ENCODE data around the gene DUT.

DUT gene

GRCh38 chr15:48371961-48372360 is 40.7 kb downstream of the DUT start:
- DNase-seq = no peak

- DNase-seq = no peak
These were observed 42.7 kb downstream of the DUT start for GRCh38 chr15:48373821-48374451.

GRCh38 chr15:48374472-48374871 is 43.2 kb downstream of the DUT start:
- DNase-seq = no peak

GRCh38 chr15:48375767-48376166 is 44.5 kb downstream of the DUT start:
- no peak for DNase-seq

- DNase-seq = no peak
These were observed 49.0 kb downstream of the DUT start for GRCh38 chr15:48380198-48380597.

- no peak for DNase-seq
These were observed 50.6 kb downstream of the DUT start for GRCh38 chr15:48381861-48382260.

GRCh38 chr15:48383031-48383430 is 51.8 kb downstream of the DUT start:
- DNase-seq = no peak

GRCh38 chr15:48384616-48385015 is 53.4 kb downstream of the DUT start:
- DNase-seq = no peak

GRCh38 chr15:48385031-48385830 is 54.0 kb downstream of the DUT start:
- no peak for DNase-seq

GRCh38 chr15:48388016-48388851 is 57.0 kb downstream of the DUT start:
- DNase-seq = no peak

- DNase-seq = no peak
These were observed 57.7 kb downstream of the DUT start for GRCh38 chr15:48388910-48389309.

- DNase-seq = no peak
These were observed 58.5 kb downstream of the DUT start for GRCh38 chr15:48389691-48390143.

GRCh38 chr15:48391950-48392349 is 60.7 kb downstream of the DUT start:
- DNase-seq = no peak

GRCh38 chr15:48392356-48392755 is 61.1 kb downstream of the DUT start:
- DNase-seq = no peak

Data from NK-92 treated with Interleukin-12 subunit alpha and Interleukin-12 subunit beta, amount 100 ng/mL, for 24 hours (cell line).